ENCODE results near the gene FBXO38.

FBXO38 gene

DNA sequence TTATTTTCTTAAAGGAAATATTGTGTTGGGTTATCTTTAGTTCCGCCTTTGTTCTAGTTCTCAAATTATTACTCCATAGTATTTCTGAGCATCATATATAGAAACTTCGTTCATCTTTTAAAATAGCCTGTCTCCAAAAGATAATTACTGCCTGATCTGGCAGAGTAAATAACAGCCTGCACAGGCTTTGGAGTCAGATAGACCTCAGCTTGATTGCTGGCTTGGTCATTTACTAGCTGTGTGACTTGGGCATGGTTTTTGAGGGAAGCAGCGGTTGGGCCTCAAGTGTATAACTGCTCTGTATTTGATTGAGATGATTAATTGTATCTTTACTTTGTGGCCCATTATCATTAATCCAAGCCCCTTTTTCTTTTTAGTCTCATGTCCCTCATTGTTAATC lies 50.1 kb downstream of the FBXO38 start:
- no peaks in the 10 kb centered on the region for H3K9me3 ChIP-seq (replicated peaks; ENCODE audit: low read length)
- H3K4me1 ChIP-seq (ENCODE audit: control insufficient read depth, insufficient read depth, low read length): no peaks in the 10 kb centered on the region
- no peak overlapping the region for H3K9ac ChIP-seq (ENCODE audit: low read depth, low read length)
- no peaks in the 10 kb centered on the region for H3K27me3 ChIP-seq (ENCODE audit: control insufficient read depth, insufficient read depth, low read length)
- peaks cover 43% of the 10 kb centered on the region for H3K36me3 ChIP-seq (ENCODE audit: insufficient read depth, low read length)
- no peak overlapping the region for H3K4me2 ChIP-seq (ENCODE audit: low read length)
- H3K4me3 ChIP-seq (ENCODE audit: low read length): no peak overlapping the region

DNA sequence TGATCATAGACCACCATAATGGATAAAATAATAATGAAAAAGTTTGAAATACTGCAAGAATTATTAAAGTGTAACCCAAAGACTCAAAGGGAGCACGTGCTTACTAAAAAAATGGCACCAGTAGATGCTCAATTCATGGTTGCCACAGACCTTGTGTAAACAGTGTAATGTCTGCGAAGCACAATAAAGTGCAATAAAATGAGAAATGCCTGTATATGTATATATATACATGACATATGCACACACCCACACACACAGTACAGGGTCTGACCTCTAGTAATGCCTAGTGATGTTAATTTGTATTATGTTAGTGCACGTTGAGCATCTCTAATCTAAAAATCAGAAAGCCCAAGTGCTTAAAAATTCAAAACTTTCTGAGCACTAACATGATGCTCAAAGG lies 52.3 kb downstream of the FBXO38 start:
- peaks cover 61% of the 10 kb centered on the region for H3K36me3 ChIP-seq (ENCODE audit: insufficient read depth, low read length)

DNA sequence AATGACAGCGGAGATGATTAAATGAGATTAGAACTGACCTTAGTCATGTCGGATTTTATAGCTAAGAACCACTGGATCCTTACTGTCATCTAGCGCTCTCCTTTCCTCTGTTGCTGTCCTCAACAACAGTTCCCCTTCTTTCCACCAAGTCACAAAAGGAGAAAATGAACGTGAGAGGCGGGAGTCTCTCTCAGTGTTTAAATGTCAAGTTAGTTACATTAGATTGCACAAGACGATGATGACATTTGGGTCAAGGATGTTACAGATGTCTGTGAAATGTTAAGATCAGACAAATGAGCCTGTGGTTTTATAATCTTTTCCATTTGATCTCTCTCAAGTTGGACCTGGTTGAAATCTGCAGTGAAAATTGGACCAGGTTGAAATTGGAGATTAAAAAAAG lies 53.5 kb downstream of the FBXO38 start:
- no peaks in the 10 kb centered on the region for H3K9me3 ChIP-seq (replicated peaks; ENCODE audit: low read length)
- peaks cover 72% of the 10 kb centered on the region for H3K36me3 ChIP-seq (ENCODE audit: insufficient read depth, low read length)
- H3K27me3 ChIP-seq (ENCODE audit: control insufficient read depth, insufficient read depth, low read length): no peaks in the 10 kb centered on the region
- no peak overlapping the region for H3K9ac ChIP-seq (ENCODE audit: low read depth, low read length)
- no peaks in the 10 kb centered on the region for H3K4me1 ChIP-seq (ENCODE audit: control insufficient read depth, insufficient read depth, low read length)
- H3K4me2 ChIP-seq (ENCODE audit: low read length): no peak overlapping the region
- no peak overlapping the region for H3K4me3 ChIP-seq (ENCODE audit: low read length)

More for the DNA sequence above, 52.3 kb downstream of the FBXO38 start:
- Histone ChIP-seq H3K4me3 (ENCODE audit: low read length) (no peak overlapping the region), H3K4me2 (ENCODE audit: low read length) (no peak overlapping the region), H3K4me1 (ENCODE audit: control insufficient read depth, insufficient read depth, low read length) (no peaks in the 10 kb centered on the region), H3K9ac (ENCODE audit: low read depth, low read length) (no peak overlapping the region), H3K27me3 (ENCODE audit: control insufficient read depth, insufficient read depth, low read length) (no peaks in the 10 kb centered on the region), H3K9me3 (replicated peaks; ENCODE audit: low read length) (no peaks in the 10 kb centered on the region)

DNA sequence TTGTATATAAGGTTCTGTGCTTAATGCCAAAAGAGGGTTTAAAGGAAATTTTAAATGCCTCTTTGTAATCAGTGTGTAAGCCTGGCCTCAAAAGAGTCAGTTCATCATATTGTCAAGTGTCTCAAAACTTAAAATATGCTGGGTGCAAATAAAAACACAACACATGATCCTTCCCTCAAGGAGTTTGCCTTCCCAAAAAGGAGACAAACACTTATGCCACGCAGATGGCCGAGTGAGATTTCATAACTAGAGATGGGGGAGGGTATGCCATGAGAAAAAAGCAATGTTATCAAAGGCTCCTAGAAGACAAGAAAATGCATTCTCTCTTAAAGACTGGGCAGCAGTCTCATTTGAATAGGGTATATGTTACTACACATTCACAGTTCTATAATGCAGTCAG lies 55.2 kb downstream of the FBXO38 start:
- Histone ChIP-seq H3K36me3 (ENCODE audit: insufficient read depth, low read length) (peaks cover 60% of the 10 kb centered on the region), H3K4me2 (ENCODE audit: low read length) (no peak overlapping the region), H3K4me3 (ENCODE audit: low read length) (no peak overlapping the region), H3K27me3 (ENCODE audit: control insufficient read depth, insufficient read depth, low read length) (no peaks in the 10 kb centered on the region), H3K4me1 (ENCODE audit: control insufficient read depth, insufficient read depth, low read length) (no peaks in the 10 kb centered on the region), H3K9me3 (replicated peaks; ENCODE audit: low read length) (no peaks in the 10 kb centered on the region), H3K9ac (ENCODE audit: low read depth, low read length) (no peak overlapping the region)

DNA sequence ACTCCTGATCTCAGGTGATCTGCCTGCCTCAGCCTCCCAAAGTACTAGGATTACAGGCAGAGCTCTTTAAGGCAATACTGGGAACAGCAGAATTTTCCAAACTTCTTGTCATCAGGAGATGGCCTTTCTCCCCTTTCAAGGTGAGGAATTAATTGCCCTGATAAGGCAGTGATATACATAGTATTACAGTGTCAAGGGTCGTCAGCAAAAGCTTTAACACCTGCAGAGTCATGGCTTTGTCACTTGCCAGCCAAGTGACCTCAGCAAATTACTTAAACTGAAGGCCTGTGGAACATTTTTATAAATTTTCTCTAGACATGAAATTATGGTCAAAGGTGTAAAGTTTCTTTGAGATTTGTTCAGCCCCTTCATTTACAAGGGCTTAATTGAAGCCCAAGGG lies 59.5 kb downstream of the FBXO38 start:
- no peaks in the 10 kb centered on the region for H3K27me3 ChIP-seq (ENCODE audit: control insufficient read depth, insufficient read depth, low read length)
- H3K4me1 ChIP-seq (ENCODE audit: control insufficient read depth, insufficient read depth, low read length): no peaks in the 10 kb centered on the region
- H3K9me3 ChIP-seq (replicated peaks; ENCODE audit: low read length): no peaks in the 10 kb centered on the region
- peaks cover 43% of the 10 kb centered on the region for H3K36me3 ChIP-seq (ENCODE audit: insufficient read depth, low read length)
- H3K9ac ChIP-seq (ENCODE audit: low read depth, low read length): no peak overlapping the region
- H3K4me2 ChIP-seq (ENCODE audit: low read length): no peak overlapping the region
- no peak overlapping the region for H3K4me3 ChIP-seq (ENCODE audit: low read length)

DNA sequence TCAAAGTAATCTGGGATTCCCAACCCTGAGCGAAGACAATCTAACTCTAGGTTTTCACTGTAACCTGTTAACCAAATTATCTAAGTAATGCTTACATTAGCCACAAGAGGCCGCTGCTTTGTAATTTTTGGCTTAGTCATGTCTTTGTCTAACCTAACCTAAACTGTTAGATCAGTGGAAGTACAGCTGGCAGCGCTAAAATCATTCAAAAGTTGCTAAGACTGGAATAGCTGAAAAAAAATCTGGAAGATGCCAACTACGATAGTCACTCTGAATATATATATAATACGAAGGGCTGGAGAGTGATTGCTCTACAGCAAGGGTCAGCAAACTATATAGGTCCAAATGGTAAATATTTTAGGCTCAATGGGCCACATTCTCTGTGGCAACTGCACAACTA lies 60.2 kb downstream of the FBXO38 start:
- Histone ChIP-seq H3K9me3 (replicated peaks; ENCODE audit: low read length) (no peaks in the 10 kb centered on the region), H3K27me3 (ENCODE audit: control insufficient read depth, insufficient read depth, low read length) (no peaks in the 10 kb centered on the region), H3K36me3 (ENCODE audit: insufficient read depth, low read length) (peaks cover 36% of the 10 kb centered on the region), H3K4me2 (ENCODE audit: low read length) (no peak overlapping the region), H3K4me1 (ENCODE audit: control insufficient read depth, insufficient read depth, low read length) (no peaks in the 10 kb centered on the region), H3K4me3 (ENCODE audit: low read length) (no peak overlapping the region), H3K9ac (ENCODE audit: low read depth, low read length) (no peak overlapping the region)

DNA sequence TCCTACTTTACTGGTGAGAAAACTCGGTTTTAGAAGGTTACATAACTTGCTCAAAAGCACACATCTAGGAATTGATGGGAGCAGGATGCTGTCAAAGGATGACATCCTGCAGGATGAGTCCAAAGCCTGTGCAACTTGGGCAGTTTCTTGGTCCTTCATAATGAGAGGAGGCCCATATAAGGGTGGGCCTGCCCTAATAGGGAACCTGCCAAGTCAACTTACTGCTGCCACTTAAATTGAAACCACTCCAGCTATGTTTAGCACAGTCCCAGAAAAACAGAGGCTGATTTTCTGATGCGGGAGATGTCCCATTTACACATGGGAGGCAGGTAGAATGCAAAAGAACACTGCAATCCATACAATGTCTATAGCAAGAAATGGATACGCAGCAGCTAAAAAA lies 61.8 kb downstream of the FBXO38 start:
- Histone ChIP-seq H3K4me3 (ENCODE audit: low read length) (no peak overlapping the region), H3K27me3 (ENCODE audit: control insufficient read depth, insufficient read depth, low read length) (no peaks in the 10 kb centered on the region), H3K4me1 (ENCODE audit: control insufficient read depth, insufficient read depth, low read length) (no peaks in the 10 kb centered on the region), H3K9me3 (replicated peaks; ENCODE audit: low read length) (no peaks in the 10 kb centered on the region), H3K4me2 (ENCODE audit: low read length) (no peak overlapping the region), H3K36me3 (ENCODE audit: insufficient read depth, low read length) (peaks cover 20% of the 10 kb centered on the region), H3K9ac (ENCODE audit: low read depth, low read length) (no peak overlapping the region)

DNA sequence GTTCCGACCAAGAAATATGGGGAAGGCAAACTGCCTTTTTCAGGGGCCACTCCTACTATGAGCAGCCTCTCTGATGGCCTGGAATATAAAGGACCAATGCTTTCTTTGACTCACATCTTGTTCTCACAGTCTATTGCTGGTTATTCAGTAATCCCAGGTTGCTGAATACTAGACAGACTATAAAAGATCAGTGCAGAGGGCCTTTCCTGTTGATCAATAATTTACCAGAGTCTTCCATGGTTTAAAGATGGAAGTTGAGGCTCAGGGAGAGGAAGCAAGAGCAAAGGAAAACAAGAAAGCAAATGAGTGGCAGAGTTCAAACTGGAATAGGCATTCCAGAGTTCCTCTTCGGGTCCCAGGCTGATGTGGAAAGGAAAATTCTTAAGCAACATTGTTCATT lies 62.9 kb downstream of the FBXO38 start:
- no peaks in the 10 kb centered on the region for H3K9me3 ChIP-seq (replicated peaks; ENCODE audit: low read length)
- peaks cover 9% of the 10 kb centered on the region for H3K36me3 ChIP-seq (ENCODE audit: insufficient read depth, low read length)
- no peak overlapping the region for H3K4me2 ChIP-seq (ENCODE audit: low read length)
- no peak overlapping the region for H3K9ac ChIP-seq (ENCODE audit: low read depth, low read length)
- no peak overlapping the region for H3K4me3 ChIP-seq (ENCODE audit: low read length)
- H3K4me1 ChIP-seq (ENCODE audit: control insufficient read depth, insufficient read depth, low read length): no peaks in the 10 kb centered on the region
- no peaks in the 10 kb centered on the region for H3K27me3 ChIP-seq (ENCODE audit: control insufficient read depth, insufficient read depth, low read length)

DNA sequence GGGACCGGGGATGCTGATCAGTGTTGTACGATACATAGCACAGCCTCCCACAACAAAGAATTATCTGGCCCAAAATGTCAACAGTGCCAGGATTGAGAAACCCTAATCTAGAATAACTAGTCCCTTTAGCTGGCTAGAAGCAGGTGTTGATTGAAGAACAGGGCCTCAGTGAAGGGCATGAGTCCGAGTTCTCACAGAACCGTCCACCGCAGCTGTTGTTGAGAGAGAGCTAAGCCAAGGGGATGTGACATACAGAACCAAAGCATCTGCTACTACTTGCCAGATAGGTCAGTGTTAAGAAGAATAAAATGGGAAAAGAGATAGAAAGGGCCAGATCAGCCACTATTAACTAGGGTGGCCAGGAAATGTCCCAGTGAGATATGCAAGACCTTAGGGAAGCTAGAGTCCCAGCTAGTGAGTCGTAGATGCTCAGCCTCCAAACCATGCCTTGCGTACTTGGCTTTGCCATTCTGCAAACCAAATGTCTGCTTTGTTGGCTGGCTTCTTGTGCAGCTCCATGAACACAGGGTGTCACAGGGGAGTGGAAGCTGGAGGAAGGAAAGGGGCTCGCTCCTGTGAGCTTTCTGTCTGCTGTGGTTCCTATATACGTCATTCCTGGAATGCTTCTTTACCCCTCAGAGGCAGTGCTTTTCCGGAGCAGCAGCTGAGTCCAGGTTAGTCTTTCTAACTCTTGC lies 68.9 kb downstream of the FBXO38 start:
- Histone ChIP-seq H3K4me1 (ENCODE audit: control insufficient read depth, insufficient read depth, low read length) (no peaks in the 10 kb centered on the region), H3K4me2 (ENCODE audit: low read length) (no peak overlapping the region), H3K9me3 (replicated peaks; ENCODE audit: low read length) (no peaks in the 10 kb centered on the region), H3K27me3 (ENCODE audit: control insufficient read depth, insufficient read depth, low read length) (no peaks in the 10 kb centered on the region), H3K4me3 (ENCODE audit: low read length) (no peak overlapping the region), H3K9ac (ENCODE audit: low read depth, low read length) (no peak overlapping the region), H3K36me3 (ENCODE audit: insufficient read depth, low read length) (no peaks in the 10 kb centered on the region)

DNA sequence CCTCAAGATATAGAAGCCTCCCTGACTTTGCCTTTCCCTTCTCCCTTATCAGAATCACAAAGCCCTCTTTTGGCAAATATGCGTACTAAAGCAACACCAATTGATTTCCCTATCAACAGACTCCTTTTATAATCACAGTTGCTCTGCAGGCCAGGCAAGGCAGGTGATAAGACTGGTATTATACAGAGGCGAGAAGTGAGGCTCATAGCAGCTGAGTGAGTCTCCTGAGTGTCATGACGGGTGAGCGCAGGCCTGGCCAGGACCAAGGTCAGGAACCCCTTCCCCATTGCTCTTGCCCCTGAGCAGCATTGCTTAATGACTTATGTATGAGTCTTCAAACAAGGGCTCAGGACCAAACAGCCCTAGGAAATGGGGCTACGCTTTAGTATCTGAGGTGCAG lies 70.8 kb downstream of the FBXO38 start:
- H3K9ac ChIP-seq (ENCODE audit: low read depth, low read length): no peak overlapping the region
- no peaks in the 10 kb centered on the region for H3K27me3 ChIP-seq (ENCODE audit: control insufficient read depth, insufficient read depth, low read length)
- H3K4me3 ChIP-seq (ENCODE audit: low read length): no peak overlapping the region
- no peak overlapping the region for H3K4me2 ChIP-seq (ENCODE audit: low read length)
- no peaks in the 10 kb centered on the region for H3K4me1 ChIP-seq (ENCODE audit: control insufficient read depth, insufficient read depth, low read length)
- no peaks in the 10 kb centered on the region for H3K9me3 ChIP-seq (replicated peaks; ENCODE audit: low read length)
- H3K36me3 ChIP-seq (ENCODE audit: insufficient read depth, low read length): no peaks in the 10 kb centered on the region

DNA sequence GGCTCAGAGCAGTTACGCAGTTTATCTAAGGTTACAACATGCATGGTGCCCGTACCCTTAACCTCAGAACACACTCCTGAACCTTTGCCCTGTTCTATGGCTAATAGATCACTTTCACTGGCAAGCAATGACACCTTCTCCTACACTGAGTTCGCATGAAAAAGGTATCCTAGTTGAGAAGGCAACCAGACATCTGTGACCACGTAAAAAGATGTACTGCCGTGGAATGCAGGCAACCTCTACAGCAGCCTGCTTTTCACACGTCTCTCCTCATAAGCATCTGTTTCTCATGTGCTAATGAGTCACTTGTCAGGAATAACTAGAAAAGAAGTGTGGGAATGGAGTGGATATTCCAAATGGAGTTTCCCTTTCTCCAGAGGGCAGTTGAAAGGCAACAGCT lies 71.4 kb downstream of the FBXO38 start:
- H3K9me3 ChIP-seq (replicated peaks; ENCODE audit: low read length): no peaks in the 10 kb centered on the region
- H3K4me3 ChIP-seq (ENCODE audit: low read length): no peak overlapping the region
- H3K4me2 ChIP-seq (ENCODE audit: low read length): no peak overlapping the region
- H3K27me3 ChIP-seq (ENCODE audit: control insufficient read depth, insufficient read depth, low read length): no peaks in the 10 kb centered on the region
- no peaks in the 10 kb centered on the region for H3K36me3 ChIP-seq (ENCODE audit: insufficient read depth, low read length)
- no peaks in the 10 kb centered on the region for H3K4me1 ChIP-seq (ENCODE audit: control insufficient read depth, insufficient read depth, low read length)
- no peak overlapping the region for H3K9ac ChIP-seq (ENCODE audit: low read depth, low read length)

DNA sequence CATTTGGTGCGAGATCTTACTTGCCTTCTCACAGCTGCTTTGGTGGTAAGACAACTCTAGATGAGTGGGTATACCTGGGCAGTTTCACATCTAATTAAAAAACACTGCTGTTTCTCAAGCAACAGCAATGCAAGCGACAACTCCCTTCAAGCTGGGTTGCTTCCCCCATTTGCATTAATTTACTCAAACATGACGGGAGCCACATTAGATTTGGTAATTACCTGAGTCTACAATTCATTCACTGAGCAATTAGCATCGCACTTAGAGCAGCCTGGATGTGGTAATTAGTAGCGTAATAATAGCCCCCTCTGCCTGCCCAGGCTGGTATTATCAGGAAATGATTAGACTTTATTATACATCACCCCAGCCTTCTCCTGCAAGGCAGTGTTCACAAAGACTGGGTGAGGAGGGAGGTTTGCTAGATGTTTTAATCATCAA lies 73.4 kb downstream of the FBXO38 start:
- Histone ChIP-seq H3K9me3 (replicated peaks; ENCODE audit: low read length) (no peaks in the 10 kb centered on the region), H3K9ac (ENCODE audit: low read depth, low read length) (no peak overlapping the region), H3K4me3 (ENCODE audit: low read length) (no peak overlapping the region), H3K4me2 (ENCODE audit: low read length) (no peak overlapping the region), H3K4me1 (ENCODE audit: control insufficient read depth, insufficient read depth, low read length) (no peaks in the 10 kb centered on the region), H3K36me3 (ENCODE audit: insufficient read depth, low read length) (no peaks in the 10 kb centered on the region), H3K27me3 (ENCODE audit: control insufficient read depth, insufficient read depth, low read length) (no peaks in the 10 kb centered on the region)

All from skeletal muscle satellite cell (primary cell).